ENCODE measurements around the gene CUBN.

DNA sequence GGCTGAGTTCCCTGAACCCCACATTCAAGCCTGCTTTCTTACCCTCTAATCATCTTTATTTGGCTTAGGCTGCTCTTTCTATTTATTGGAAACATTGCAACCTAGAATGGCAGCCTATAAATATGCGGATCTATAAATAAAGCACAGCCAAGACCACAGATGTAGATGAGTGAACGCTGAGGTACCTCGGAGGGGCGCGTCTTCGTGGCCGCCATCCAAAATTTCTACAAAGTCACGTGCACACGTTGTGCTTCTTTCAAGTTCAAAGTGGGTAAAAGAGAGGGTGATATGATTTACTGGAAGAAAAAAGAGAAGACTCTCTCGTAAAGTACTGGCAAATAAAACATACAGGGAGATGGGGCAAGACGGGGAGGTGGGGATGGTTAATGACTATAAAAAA is 179.8 kb downstream of the CUBN start:
- no peak for TF ChIP-seq ZNF274 (IDR thresholded peaks at IDR 0.05; ENCODE audit: low read depth, low read length)
- no peak for TF ChIP-seq SUZ12 (IDR thresholded peaks at IDR 0.05; ENCODE audit: extremely low read depth, insufficient read depth, insufficient read length)

Data from NT2/D1 (cell line).